Activated CD4-positive, alpha-beta T cell treated with anti-CD3 and anti-CD28 coated beads, Interleukin-2, amount 10 ng/mL, durations not matched to agents 7 days and 5 days (primary cell): ENCODE results near the gene EEF2KMT. TPM values are rescaled to one million over a fixed set of nuclear protein-coding genes. Genes with fewer than 3 reads are reported as not detected.
"Not testable (repeated sequence)": the region's sequence is repeated elsewhere in the genome, so short reads cannot be mapped to it uniquely, and the experiment has no call there.

Experiments used
- CTCF ChIA-PET: fragments of 350-600 bp; sonication (Branson Sonifier 250); formaldehyde crosslinking; loops from one replicate; lab custom pipeline; 2021; ENCODE audit warnings: antibody characterized with exemption; lab: Charles Lee
- POLR2A ChIA-PET: fragments of 350-600 bp; sonication (Branson Sonifier 250); formaldehyde crosslinking; loops from one replicate; lab custom pipeline; 2021; ENCODE audit warnings: antibody characterized with exemption; lab: Charles Lee
- DNase-seq: peaks from one replicate; pipeline ENCODE4 v3.0.0-alpha.2; 2020
- H3K27ac Mint-ChIP-seq: one replicate; pipeline ENCODE4 v1.8.0; 2021; ENCODE audit warnings: mild to moderate bottlenecking, moderate library complexity, mixed read lengths
- H3K27me3 Mint-ChIP-seq: one replicate; pipeline ENCODE4 v1.8.0; 2021; ENCODE audit warnings: mixed read lengths
- H3K36me3 Mint-ChIP-seq: one replicate; pipeline ENCODE4 v1.8.0; 2021; ENCODE audit warnings: low read depth, mixed read lengths
- H3K4me1 Mint-ChIP-seq: one replicate; pipeline ENCODE4 v1.8.0; 2021; ENCODE audit warnings: mixed read lengths
- H3K4me3 Mint-ChIP-seq: one replicate; pipeline ENCODE4 v1.8.0; 2021; ENCODE audit warnings: mild to moderate bottlenecking, moderate library complexity, mixed read lengths
- H3K9me3 Mint-ChIP-seq: one replicate; pipeline ENCODE4 v1.8.0; 2021; ENCODE audit warnings: mixed read lengths
- total RNA-seq, 2 experiments: library from RNA; stranded (reverse); gene quantifications; one replicate each; pipeline ENCODE4 v1.2.3, GENCODE V29; 2021

The EEF2KMT gene
- total RNA-seq, 2 experiments from 2014 or later, result 7.4 to 7.6 TPM

DNA sequence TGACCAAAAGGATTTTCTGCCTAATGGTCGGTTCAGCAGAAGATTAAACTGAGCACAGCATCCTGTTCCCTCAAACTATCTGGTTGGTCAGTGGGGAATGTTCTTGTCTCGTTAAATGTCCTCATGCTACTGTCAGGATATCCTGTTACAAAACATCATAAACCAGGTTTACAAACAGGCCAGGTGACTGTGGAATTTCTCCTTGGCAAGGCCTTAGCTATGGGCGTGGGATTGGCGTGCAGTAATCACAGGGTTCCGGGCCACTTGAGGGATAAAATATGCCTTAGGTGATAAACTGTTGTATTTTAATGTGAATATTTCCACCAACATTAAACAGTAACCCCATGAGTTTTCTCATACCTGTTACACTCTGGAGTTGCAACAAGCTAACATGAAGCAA lies 7.4 kb upstream of the EEF2KMT start:
- POLR2A ChIA-PET, DNase-seq, H3K27ac Mint-ChIP-seq, H3K27me3 Mint-ChIP-seq, H3K9me3 Mint-ChIP-seq, H3K4me3 Mint-ChIP-seq, H3K36me3 Mint-ChIP-seq, H3K4me1 Mint-ChIP-seq: not testable (repeated sequence)
- CTCF ChIA-PET, result interaction anchor here (0.7 kb wide), 1 partner anchor 13 kb away, joined by 3 read pairs; no protein-coding TSS in a partner anchor

GRCh38 chr16:5103296-5104032 lies 5.9 kb upstream of the EEF2KMT start:
- POLR2A ChIA-PET, H3K27ac Mint-ChIP-seq, H3K27me3 Mint-ChIP-seq, DNase-seq, H3K9me3 Mint-ChIP-seq, H3K4me3 Mint-ChIP-seq, H3K4me1 Mint-ChIP-seq, CTCF ChIA-PET, H3K36me3 Mint-ChIP-seq: not testable (repeated sequence)

DNA sequence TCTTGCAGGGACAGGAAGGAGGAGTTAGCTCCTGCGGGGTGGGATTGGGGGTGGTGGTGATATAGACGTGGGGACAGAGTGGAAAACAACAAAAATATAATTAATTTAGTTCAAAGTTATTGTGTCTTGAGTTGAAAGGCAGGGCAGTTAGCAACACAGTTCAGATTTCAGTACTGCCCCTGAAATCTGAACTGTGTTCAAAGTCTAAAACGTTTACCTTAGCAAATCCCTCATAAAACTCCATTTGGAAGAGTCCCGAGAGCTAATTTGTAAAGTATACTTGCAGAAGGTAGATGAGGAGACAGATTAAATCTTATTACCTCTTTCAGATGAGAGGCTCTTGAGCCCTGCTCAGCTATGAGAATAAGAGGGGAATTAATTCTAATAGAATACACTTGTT lies 1.6 kb upstream of the EEF2KMT start:
- DNase-seq, H3K27me3 Mint-ChIP-seq, H3K9me3 Mint-ChIP-seq, H3K27ac Mint-ChIP-seq, CTCF ChIA-PET, POLR2A ChIA-PET, H3K36me3 Mint-ChIP-seq: not testable (repeated sequence)
- Mint-ChIP-seq H3K4me1 (peaks cover 24% of the 10 kb centered on the region), H3K4me3 (peak overlapping the region; percentile 86)

GRCh38 chr16:5098221-5099159 lies 895 bp upstream of the EEF2KMT start:
- peak overlapping the region; percentile 86 for H3K4me3 Mint-ChIP-seq
- H3K9me3 Mint-ChIP-seq, H3K36me3 Mint-ChIP-seq, H3K27me3 Mint-ChIP-seq, POLR2A ChIA-PET: not testable (repeated sequence)
- H3K4me1 Mint-ChIP-seq, result peaks cover 24% of the 10 kb centered on the region
- H3K27ac Mint-ChIP-seq, result peak overlapping the region; percentile 98
- CTCF ChIA-PET, result interaction anchor here (0.6 kb wide), 1 partner anchor 14 kb away, joined by 7 read pairs; no protein-coding TSS in a partner anchor
- peak; percentile 73 for DNase-seq

GRCh38 chr16:5097061-5097469 lies 530 bp downstream of the EEF2KMT start:
- CTCF ChIA-PET, H3K9me3 Mint-ChIP-seq, H3K36me3 Mint-ChIP-seq, POLR2A ChIA-PET, H3K27me3 Mint-ChIP-seq: not testable (repeated sequence)
- Mint-ChIP-seq H3K27ac (peak overlapping the region; percentile 87), H3K4me3 (peak overlapping the region; percentile 81), H3K4me1 (peaks cover 27% of the 10 kb centered on the region)
- peak; percentile 35 for DNase-seq

DNA sequence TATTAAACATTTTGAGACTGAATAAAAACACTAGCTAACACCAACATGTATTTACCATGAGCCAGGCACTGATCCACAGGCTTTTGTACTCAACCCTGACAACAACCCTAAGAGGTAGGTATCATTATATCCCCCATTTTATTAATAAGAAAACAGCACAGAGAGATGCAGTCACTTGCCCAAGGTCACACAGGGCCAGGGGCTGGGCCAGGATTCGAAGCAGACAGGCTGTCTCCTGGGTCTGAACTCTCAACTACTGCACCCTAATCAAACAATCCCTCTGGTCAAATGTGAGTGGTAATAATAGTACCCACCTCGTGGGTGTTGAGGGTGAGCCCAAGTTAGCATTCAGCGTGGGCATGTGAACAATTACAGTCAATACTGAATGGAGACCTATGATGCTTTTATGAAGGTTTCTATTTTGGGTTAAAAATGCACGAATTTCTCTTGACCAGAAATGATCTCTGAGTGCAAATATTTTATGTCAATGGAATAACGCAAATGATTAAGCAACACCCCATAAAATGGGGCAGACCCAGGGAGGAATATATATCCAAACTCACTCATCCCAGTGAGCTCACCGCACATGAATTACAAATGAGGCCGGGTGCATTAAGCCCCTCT lies 1.0 kb downstream of the EEF2KMT start:
- H3K36me3 Mint-ChIP-seq, H3K27me3 Mint-ChIP-seq, H3K9me3 Mint-ChIP-seq, DNase-seq, CTCF ChIA-PET, POLR2A ChIA-PET: not testable (repeated sequence)
- Mint-ChIP-seq H3K4me3 (peak overlapping the region; percentile 81), H3K4me1 (peaks cover 28% of the 10 kb centered on the region), H3K27ac (peak overlapping the region; percentile 87)

DNA sequence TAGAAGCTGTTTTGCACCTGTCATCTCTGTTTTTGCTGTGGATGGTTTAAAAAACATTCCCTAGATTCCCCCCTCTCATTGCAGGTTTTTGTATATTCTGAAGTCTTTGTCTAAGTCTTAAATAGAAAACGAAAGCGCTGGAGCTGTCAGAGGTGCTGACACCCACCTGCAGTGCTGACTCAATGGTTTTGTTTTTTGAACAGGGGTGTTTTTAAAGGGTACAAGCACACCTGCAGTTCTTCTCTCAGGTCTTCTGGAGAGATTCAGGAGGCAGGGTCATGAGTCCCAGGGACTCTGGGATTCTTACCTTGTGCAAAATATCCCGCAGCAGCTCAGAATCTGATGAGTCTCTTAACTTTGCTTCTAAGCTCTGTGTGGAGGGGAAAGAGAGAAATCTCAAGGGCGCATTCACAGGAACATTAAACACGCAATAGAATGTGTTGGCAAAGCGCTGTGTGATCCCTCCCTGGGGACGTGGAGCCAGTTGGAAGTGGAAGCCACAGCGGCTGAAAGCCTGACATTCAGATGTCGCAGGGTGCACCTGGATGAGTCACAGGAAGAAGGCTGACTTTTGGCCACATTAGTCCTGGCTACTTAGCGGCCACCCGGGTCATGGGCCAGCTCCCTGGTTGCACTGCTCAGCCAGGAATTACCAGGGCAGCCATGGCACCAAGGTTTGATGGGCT lies 2.3 kb downstream of the EEF2KMT start:
- Mint-ChIP-seq H3K4me1 (peaks cover 28% of the 10 kb centered on the region), H3K27ac (peak overlapping the region; percentile 68)
- DNase-seq, CTCF ChIA-PET, H3K27me3 Mint-ChIP-seq, H3K36me3 Mint-ChIP-seq, H3K9me3 Mint-ChIP-seq, H3K4me3 Mint-ChIP-seq, POLR2A ChIA-PET: not testable (repeated sequence)

GRCh38 chr16:5093746-5094145 lies 3.8 kb downstream of the EEF2KMT start:
- H3K4me3 Mint-ChIP-seq, H3K9me3 Mint-ChIP-seq, CTCF ChIA-PET, DNase-seq, H3K27me3 Mint-ChIP-seq, H3K27ac Mint-ChIP-seq, POLR2A ChIA-PET, H3K36me3 Mint-ChIP-seq: not testable (repeated sequence)
- H3K4me1 Mint-ChIP-seq, result peaks cover 25% of the 10 kb centered on the region

DNA sequence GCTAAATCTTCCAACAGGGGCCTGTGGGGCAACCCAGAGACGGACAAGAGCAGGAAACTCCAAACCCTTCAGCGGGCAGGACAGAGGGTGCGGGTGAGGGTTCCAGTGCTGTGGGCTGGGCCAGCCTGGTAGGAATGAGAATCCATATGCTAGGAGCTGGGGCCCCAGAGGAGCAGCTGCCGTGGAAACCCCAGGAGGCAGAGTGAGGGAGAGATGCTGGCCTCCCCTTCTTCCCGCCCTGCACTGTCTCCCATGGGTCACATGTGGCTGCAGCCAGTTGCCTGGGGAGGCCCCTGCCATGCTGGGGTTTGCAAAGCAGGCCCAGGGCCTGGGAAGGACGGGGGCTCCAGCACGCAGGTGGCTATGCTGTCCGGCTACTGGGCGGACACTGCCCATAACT lies 4.5 kb downstream of the EEF2KMT start:
- H3K36me3 Mint-ChIP-seq, H3K4me3 Mint-ChIP-seq, H3K27me3 Mint-ChIP-seq, H3K27ac Mint-ChIP-seq, DNase-seq, H3K9me3 Mint-ChIP-seq, POLR2A ChIA-PET: not testable (repeated sequence)
- CTCF ChIA-PET, result interaction anchor here (0.6 to 1.4 kb wide), 2 partner anchors 23 to 432 kb away, joined by 3 to 4 read pairs; no protein-coding TSS in a partner anchor
- peaks cover 24% of the 10 kb centered on the region for H3K4me1 Mint-ChIP-seq

GRCh38 chr16:5090592-5090991 lies 7.0 kb downstream of the EEF2KMT start:
- H3K4me1 Mint-ChIP-seq, result peaks cover 10% of the 10 kb centered on the region
- H3K9me3 Mint-ChIP-seq, H3K27me3 Mint-ChIP-seq, CTCF ChIA-PET, H3K4me3 Mint-ChIP-seq, POLR2A ChIA-PET, H3K27ac Mint-ChIP-seq, H3K36me3 Mint-ChIP-seq, DNase-seq: not testable (repeated sequence)

- H3K27ac Mint-ChIP-seq, DNase-seq, H3K9me3 Mint-ChIP-seq, H3K36me3 Mint-ChIP-seq, POLR2A ChIA-PET, H3K4me1 Mint-ChIP-seq, H3K4me3 Mint-ChIP-seq, CTCF ChIA-PET, H3K27me3 Mint-ChIP-seq: not testable (repeated sequence)
These were observed 7.6 kb downstream of the EEF2KMT start for GRCh38 chr16:5089911-5090555.

- H3K27me3 Mint-ChIP-seq, H3K4me3 Mint-ChIP-seq, POLR2A ChIA-PET, H3K27ac Mint-ChIP-seq, DNase-seq, CTCF ChIA-PET, H3K9me3 Mint-ChIP-seq, H3K4me1 Mint-ChIP-seq: not testable (repeated sequence)
- H3K36me3 Mint-ChIP-seq, result peaks cover 16% of the 10 kb centered on the region
These were observed 8.7 kb downstream of the EEF2KMT start for GRCh38 chr16:5088936-5089335.
